Hepatocyte (in vitro differentiated cells): Measurements from ENCODE around the gene KRTAP12-2. TPM values are rescaled to one million over a fixed set of nuclear protein-coding genes. Genes with fewer than 3 reads are reported as not detected.

Source experiments
- DNase-seq: peaks from one replicate; pipeline ENCODE4 v3.0.0-alpha.2; 2016; ENCODE audit warnings: low spot score
- H2AFZ ChIP-seq: fragments of 200-600 bp; sonication (generic); 2 replicates; pipeline ENCODE4 v1.6.0; 2016; ENCODE audit warnings: antibody characterized with exemption, mild to moderate bottlenecking
- H3K27ac ChIP-seq: fragments of 200-600 bp; sonication (generic); 2 replicates; pipeline ENCODE4 v1.5.1; 2016; ENCODE audit warnings: mild to moderate bottlenecking
- H3K27me3 ChIP-seq: fragments of 200-600 bp; sonication (generic); 2 replicates; pipeline ENCODE4 v1.6.1; 2016
- H3K36me3 ChIP-seq: fragments of 200-600 bp; sonication (generic); replicated peaks from 2 replicates; pipeline ENCODE4 v1.5.1; 2016; ENCODE audit warnings: low read depth; ENCODE audit not compliant: insufficient read depth
- H3K4me1 ChIP-seq: fragments of 200-600 bp; sonication (generic); 2 replicates; pipeline ENCODE4 v1.5.1; 2016; ENCODE audit warnings: mild to moderate bottlenecking, moderate library complexity; ENCODE audit not compliant: insufficient read depth
- H3K4me2 ChIP-seq: fragments of 200-600 bp; sonication (generic); 2 replicates; pipeline ENCODE4 v1.6.0; 2016
- H3K4me3 ChIP-seq: fragments of 200-600 bp; sonication (generic); 2 replicates; pipeline ENCODE4 v1.5.1; 2016; ENCODE audit warnings: mild to moderate bottlenecking
- H3K79me2 ChIP-seq: fragments of 200-600 bp; sonication (generic); 2 replicates; pipeline ENCODE4 v1.6.0; 2017; ENCODE audit warnings: mild to moderate bottlenecking
- H3K9me2 ChIP-seq: fragments of 200-600 bp; sonication (generic); replicated peaks from 2 replicates; pipeline ENCODE4 v1.6.0; 2017; ENCODE audit warnings: mild to moderate bottlenecking; ENCODE audit not compliant: insufficient read depth
- H3K9me3 ChIP-seq: fragments of 200-600 bp; sonication (generic); 2 replicates; pipeline ENCODE4 v1.5.1; 2016; ENCODE audit warnings: low read depth, mild to moderate bottlenecking
- H4K20me1 ChIP-seq: fragments of 200-600 bp; sonication (generic); 2 replicates; pipeline ENCODE4 v1.6.0; 2016; ENCODE audit warnings: mild to moderate bottlenecking; ENCODE audit not compliant: insufficient read depth, poor library complexity, severe bottlenecking
- EZH2 ChIP-seq: fragments of 200-600 bp; sonication (generic); IDR thresholded peaks from 2 replicates; pipeline ENCODE4 v1.6.1; 2016; ENCODE audit warnings: antibody characterized with exemption, mild to moderate bottlenecking, borderline replicate concordance
- EZH2phosphoT487 ChIP-seq: fragments of 200-600 bp; sonication (generic); IDR thresholded peaks from one replicate; pipeline ENCODE4 v1.6.1; 2018; ENCODE audit warnings: antibody characterized with exemption, mild to moderate bottlenecking, low read depth, moderate library complexity; ENCODE audit not compliant: unreplicated experiment, severe bottlenecking
- WGBS: methylation state at CpG from one replicate; pipeline ENCODE4 v1.1.6; 2016; ENCODE audit warnings: low lambda C conversion rate; ENCODE audit errors: missing lambda C conversion rate; 5-methylcytosine and 5-hydroxymethylcytosine counted together
- polyA plus RNA-seq: library from polyadenylated mRNA; unstranded; fragments of >200 nt; fragmentation: Nextera tagmentation; extraction: Ambion mirVana; gene quantifications from 2 replicates; pipeline ENCODE4 v1.2.1, GENCODE V29; 2016
- total RNA-seq: library from RNA; depleted of rRNA; stranded (reverse); fragments of >200 nt; gene quantifications from 2 replicates; pipeline ENCODE4 v1.2.3, GENCODE V29; 2014
- TF ChIP-seq, protein P1 (sequence below): fragments of 200-600 bp; sonication (generic); IDR thresholded peaks from 2 replicates; pipeline ENCODE4 v1.5.1; 2016; ENCODE audit warnings: antibody characterized with exemption, mild to moderate bottlenecking; ENCODE audit not compliant: poor library complexity

The KRTAP12-2 gene
- total and polyA plus RNA-seq, 2 experiments from 2014 or later = not detected

DNA sequence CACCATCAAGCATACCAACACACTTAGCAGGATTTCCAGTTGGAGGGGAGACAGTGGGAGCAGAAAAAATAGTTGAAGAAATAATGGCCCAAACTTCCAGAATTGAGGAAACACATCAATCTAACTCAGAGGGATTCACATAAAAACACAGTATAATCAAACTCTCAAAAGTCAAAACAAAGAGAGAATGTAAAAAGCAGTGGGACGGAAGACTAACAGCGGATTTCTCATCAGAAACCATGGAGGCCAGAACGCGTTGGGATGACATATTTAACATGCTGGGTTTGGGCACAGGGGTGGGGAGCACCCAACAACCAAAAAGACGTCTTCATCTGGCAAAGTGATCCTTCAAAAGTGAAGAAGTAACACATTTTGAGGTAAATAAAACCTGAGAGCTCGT lies 46.8 kb downstream of the KRTAP12-2 start:
- no peak overlapping the region for H3K27ac ChIP-seq
- no peaks in the 10 kb centered on the region for H3K36me3 ChIP-seq
- TF ChIP-seq EZH2phosphoT487 = no peak
- TF ChIP-seq, protein P1, sequence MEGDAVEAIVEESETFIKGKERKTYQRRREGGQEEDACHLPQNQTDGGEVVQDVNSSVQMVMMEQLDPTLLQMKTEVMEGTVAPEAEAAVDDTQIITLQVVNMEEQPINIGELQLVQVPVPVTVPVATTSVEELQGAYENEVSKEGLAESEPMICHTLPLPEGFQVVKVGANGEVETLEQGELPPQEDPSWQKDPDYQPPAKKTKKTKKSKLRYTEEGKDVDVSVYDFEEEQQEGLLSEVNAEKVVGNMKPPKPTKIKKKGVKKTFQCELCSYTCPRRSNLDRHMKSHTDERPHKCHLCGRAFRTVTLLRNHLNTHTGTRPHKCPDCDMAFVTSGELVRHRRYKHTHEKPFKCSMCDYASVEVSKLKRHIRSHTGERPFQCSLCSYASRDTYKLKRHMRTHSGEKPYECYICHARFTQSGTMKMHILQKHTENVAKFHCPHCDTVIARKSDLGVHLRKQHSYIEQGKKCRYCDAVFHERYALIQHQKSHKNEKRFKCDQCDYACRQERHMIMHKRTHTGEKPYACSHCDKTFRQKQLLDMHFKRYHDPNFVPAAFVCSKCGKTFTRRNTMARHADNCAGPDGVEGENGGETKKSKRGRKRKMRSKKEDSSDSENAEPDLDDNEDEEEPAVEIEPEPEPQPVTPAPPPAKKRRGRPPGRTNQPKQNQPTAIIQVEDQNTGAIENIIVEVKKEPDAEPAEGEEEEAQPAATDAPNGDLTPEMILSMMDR = no peak
- no peak for TF ChIP-seq EZH2
- no peaks in the 10 kb centered on the region for H3K4me1 ChIP-seq
- no peaks in the 10 kb centered on the region for H4K20me1 ChIP-seq
- no peaks in the 10 kb centered on the region for H3K79me2 ChIP-seq
- H3K9me3 ChIP-seq = no peaks in the 10 kb centered on the region
- H3K27me3 ChIP-seq = no peaks in the 10 kb centered on the region
- no peak overlapping the region for H3K4me3 ChIP-seq
- no peak for DNase-seq
- H2AFZ ChIP-seq = no peak overlapping the region
- 90% methylated on average over 6 of the region's 6 CpGs for WGBS
- H3K4me2 ChIP-seq = no peak overlapping the region
- H3K9me2 ChIP-seq = no peaks in the 10 kb centered on the region

DNA sequence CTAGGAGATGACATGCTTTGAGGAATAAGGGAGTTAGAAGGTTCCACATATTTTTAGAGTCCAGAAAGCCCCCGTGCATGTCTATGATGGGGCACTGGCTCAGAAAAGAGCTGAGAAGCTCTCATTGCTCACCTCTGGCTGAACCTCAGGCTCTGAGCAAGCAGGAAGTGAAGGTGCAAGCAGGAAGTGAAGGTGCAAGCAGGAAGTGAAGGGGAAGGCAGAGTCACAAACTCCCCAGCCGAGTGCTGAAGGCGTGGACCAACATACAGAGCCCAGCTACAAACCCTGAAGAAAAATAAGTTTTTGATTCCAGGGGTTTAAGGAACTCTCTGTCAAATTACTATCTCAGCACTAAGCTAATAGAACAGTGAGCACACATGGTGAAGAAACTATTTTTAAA lies 47.8 kb downstream of the KRTAP12-2 start:
- Histone ChIP-seq H3K9me2 (no peaks in the 10 kb centered on the region), H3K4me2 (no peak overlapping the region), H2AFZ (no peak overlapping the region), H4K20me1 (no peaks in the 10 kb centered on the region), H3K79me2 (no peaks in the 10 kb centered on the region), H3K27ac (no peak overlapping the region), H3K9me3 (no peaks in the 10 kb centered on the region), H3K36me3 (no peaks in the 10 kb centered on the region), H3K4me3 (no peak overlapping the region), H3K4me1 (no peaks in the 10 kb centered on the region), H3K27me3 (no peaks in the 10 kb centered on the region)
- 93% methylated on average over 3 of the region's 3 CpGs for WGBS
- DNase-seq = no peak
- TF ChIP-seq, protein P1 = no peak
- TF ChIP-seq EZH2phosphoT487 (no peak), EZH2 (no peak)

DNA sequence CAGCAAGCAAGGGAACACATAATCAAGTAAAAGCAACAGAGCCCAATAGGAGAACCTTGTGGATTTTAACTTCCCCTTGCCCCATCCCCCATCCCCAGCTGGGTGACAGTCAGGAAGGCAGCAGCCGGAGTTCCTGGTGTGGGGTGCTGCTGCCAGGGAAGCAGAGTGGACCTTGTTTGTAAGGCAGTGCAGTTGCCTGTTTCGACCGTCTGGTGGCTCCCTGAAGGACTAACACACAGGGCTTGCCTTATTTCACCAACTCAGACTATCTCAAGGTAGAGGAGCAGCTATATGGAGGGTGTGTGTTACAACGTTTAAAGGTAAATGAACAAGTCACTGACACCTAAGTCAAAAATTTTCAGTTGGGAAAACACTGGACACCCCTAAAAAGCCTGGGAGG lies 48.2 kb downstream of the KRTAP12-2 start:
- no peaks in the 10 kb centered on the region for H3K9me3 ChIP-seq
- H3K4me1 ChIP-seq = no peaks in the 10 kb centered on the region
- H3K9me2 ChIP-seq = no peaks in the 10 kb centered on the region
- WGBS = 48% methylated on average over 4 of the region's 4 CpGs
- H3K79me2 ChIP-seq = no peaks in the 10 kb centered on the region
- H4K20me1 ChIP-seq = no peaks in the 10 kb centered on the region
- no peak overlapping the region for H3K4me2 ChIP-seq
- TF ChIP-seq EZH2 = no peak
- no peak for TF ChIP-seq EZH2phosphoT487
- TF ChIP-seq, protein P1 = no peak
- no peak overlapping the region for H2AFZ ChIP-seq
- no peak overlapping the region for H3K4me3 ChIP-seq
- H3K27ac ChIP-seq = no peak overlapping the region
- H3K27me3 ChIP-seq = no peaks in the 10 kb centered on the region
- H3K36me3 ChIP-seq = no peaks in the 10 kb centered on the region
- DNase-seq = no peak

DNA sequence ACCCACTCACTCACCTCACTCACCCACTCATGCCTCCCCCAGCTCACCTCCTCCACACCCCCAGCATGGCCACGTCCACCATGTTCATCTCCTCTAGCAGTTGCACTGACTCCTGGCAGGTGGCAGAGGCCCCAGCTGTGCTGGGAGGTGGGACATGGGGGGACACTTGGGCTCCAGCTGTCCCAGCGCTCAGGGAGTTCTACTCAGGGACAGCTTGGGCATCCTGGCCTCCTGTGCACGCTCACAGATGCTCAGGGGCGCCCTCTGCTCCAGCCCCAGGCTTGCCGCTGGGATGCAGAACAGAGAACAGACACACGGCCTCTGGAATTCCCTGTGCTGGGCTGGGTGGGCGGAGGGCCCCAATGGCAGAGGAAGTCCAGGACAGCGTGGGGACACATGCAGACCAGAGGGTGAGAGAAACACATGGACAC lies 49.6 kb downstream of the KRTAP12-2 start:
- 74% methylated on average over 8 of the region's 8 CpGs for WGBS
- no peak overlapping the region for H2AFZ ChIP-seq
- H4K20me1 ChIP-seq = no peaks in the 10 kb centered on the region
- no peaks in the 10 kb centered on the region for H3K4me1 ChIP-seq
- no peaks in the 10 kb centered on the region for H3K27me3 ChIP-seq
- H3K27ac ChIP-seq = no peak overlapping the region
- TF ChIP-seq, protein P1 = no peak
- TF ChIP-seq EZH2phosphoT487 = no peak
- TF ChIP-seq EZH2 = no peak
- no peak overlapping the region for H3K4me2 ChIP-seq
- no peaks in the 10 kb centered on the region for H3K9me3 ChIP-seq
- H3K4me3 ChIP-seq = no peak overlapping the region
- no peaks in the 10 kb centered on the region for H3K36me3 ChIP-seq
- no peaks in the 10 kb centered on the region for H3K79me2 ChIP-seq
- no peak for DNase-seq
- H3K9me2 ChIP-seq = no peaks in the 10 kb centered on the region
